OCI-LY3 (cell line): Measurements from ENCODE around the gene CTSD.

Source experiments
- H2AFZ ChIP-seq: fragments of 200-600, 300-600 bp; shearing (Covaris generic); 2 replicates; pipeline ENCODE4 v1.6.0; 2014; ENCODE audit warnings: antibody characterized with exemption, low read depth, low read length
- H3K27ac ChIP-seq: fragments of 200-600, 300-600 bp; sonication (generic); 2 replicates; pipeline ENCODE4 v1.5.1; 2014; ENCODE audit warnings: mild to moderate bottlenecking, low read length, moderate library complexity, mixed read lengths
- H3K27me3 ChIP-seq: fragments of 200-600, 300-600 bp; sonication (generic); 2 replicates; pipeline ENCODE4 v1.6.1; 2014; ENCODE audit warnings: low read depth, low read length, mixed read lengths
- H3K36me3 ChIP-seq: fragments of 200-600, 300-600 bp; sonication (generic); replicated peaks from 2 replicates; pipeline ENCODE3; 2014; ENCODE audit warnings: low read depth, low read length, mixed read lengths
- H3K4me1 ChIP-seq: fragments of 300-600, 200-600 bp; sonication (generic); 2 replicates; pipeline ENCODE4 v1.6.1; 2014; ENCODE audit warnings: low read length, mixed read lengths
- H3K4me2 ChIP-seq: fragments of 200-600, 300-600 bp; sonication (generic); 2 replicates; pipeline ENCODE4 v1.6.1; 2014; ENCODE audit warnings: low read length, mixed read lengths
- H3K4me3 ChIP-seq: fragments of 300-600, 200-600 bp; sonication (generic); 2 replicates; pipeline ENCODE4 v1.5.1; 2014; ENCODE audit warnings: antibody characterized with exemption, mild to moderate bottlenecking, low read length, moderate library complexity
- H3K79me2 ChIP-seq: fragments of 300-600, 200-600 bp; shearing (Covaris generic); 2 replicates; pipeline ENCODE4 v1.6.1; 2014; ENCODE audit warnings: mild to moderate bottlenecking, low read length, mixed read lengths
- H3K9ac ChIP-seq: fragments of 300-600, 200-600 bp; shearing (Covaris generic); 2 replicates; pipeline ENCODE4 v1.6.0; 2014; ENCODE audit warnings: mild to moderate bottlenecking, low read length, moderate library complexity
- H3K9me3 ChIP-seq: fragments of 200-600, 300-600 bp; shearing (Covaris generic); 2 replicates; pipeline ENCODE4 v1.6.1; 2014; ENCODE audit warnings: low read length, mixed read lengths; ENCODE audit not compliant: insufficient read depth
- H4K20me1 ChIP-seq: fragments of 200-600, 300-600 bp; sonication (generic); 2 replicates; pipeline ENCODE4 v1.6.1; 2016; ENCODE audit warnings: low read length, mixed read lengths; ENCODE audit not compliant: insufficient read depth
- CTCF ChIP-seq: fragments of 200-600, 300-600 bp; sonication (generic); IDR thresholded peaks from 2 replicates; pipeline ENCODE4 v1.5.1; 2014; ENCODE audit warnings: antibody characterized with exemption, low read length, low read depth
- EZH2phosphoT487 ChIP-seq: fragments of 200-600 bp; shearing (Covaris generic); IDR thresholded peaks from 2 replicates; pipeline ENCODE4 v1.6.1; 2018; ENCODE audit warnings: antibody characterized with exemption, mixed run types, low read depth

CTSD gene

GRCh38 chr11:1728931-1729691 is 34.6 kb downstream of the CTSD start:
- H3K4me3 ChIP-seq = no peak overlapping the region
- no peaks in the 10 kb centered on the region for H3K4me1 ChIP-seq
- H2AFZ ChIP-seq = no peak overlapping the region
- H3K4me2 ChIP-seq = peak overlapping the region; percentile 22; the same call in 1 of the 2 replicates
- no peaks in the 10 kb centered on the region for H3K9me3 ChIP-seq
- TF ChIP-seq CTCF (no peak), EZH2phosphoT487 (no peak)
- H4K20me1 ChIP-seq = no peaks in the 10 kb centered on the region
- peaks cover 9% of the 10 kb centered on the region for H3K27me3 ChIP-seq
- H3K27ac ChIP-seq = no peak overlapping the region
- H3K79me2 ChIP-seq = no peaks in the 10 kb centered on the region
- H3K9ac ChIP-seq = no peak overlapping the region
- H3K36me3 ChIP-seq = no peaks in the 10 kb centered on the region

GRCh38 chr11:1728301-1728700 is 35.4 kb downstream of the CTSD start:
- Histone ChIP-seq H3K36me3 (no peaks in the 10 kb centered on the region), H4K20me1 (no peaks in the 10 kb centered on the region), H2AFZ (no peak overlapping the region), H3K9me3 (no peaks in the 10 kb centered on the region), H3K27me3 (peaks cover 9% of the 10 kb centered on the region), H3K4me2 (no peak overlapping the region), H3K9ac (no peak overlapping the region), H3K79me2 (no peaks in the 10 kb centered on the region), H3K4me1 (no peaks in the 10 kb centered on the region), H3K27ac (no peak overlapping the region), H3K4me3 (no peak overlapping the region)
- no peak for TF ChIP-seq CTCF
- no peak for TF ChIP-seq EZH2phosphoT487

- no peak overlapping the region for H3K4me2 ChIP-seq
- no peaks in the 10 kb centered on the region for H3K4me1 ChIP-seq
- H3K27ac ChIP-seq = no peak overlapping the region
- no peaks in the 10 kb centered on the region for H3K79me2 ChIP-seq
- peaks cover 9% of the 10 kb centered on the region for H3K27me3 ChIP-seq
- no peak overlapping the region for H2AFZ ChIP-seq
- H4K20me1 ChIP-seq = no peaks in the 10 kb centered on the region
- no peak overlapping the region for H3K4me3 ChIP-seq
- H3K9ac ChIP-seq = no peak overlapping the region
- TF ChIP-seq EZH2phosphoT487 (no peak), CTCF (no peak)
- H3K36me3 ChIP-seq = no peaks in the 10 kb centered on the region
- no peaks in the 10 kb centered on the region for H3K9me3 ChIP-seq
Observed at GRCh38 chr11:1727861-1728260, 35.9 kb downstream of the CTSD start.

GRCh38 chr11:1727096-1727690 is 36.5 kb downstream of the CTSD start:
- Histone ChIP-seq H3K9ac (no peak overlapping the region), H2AFZ (no peak overlapping the region), H3K27ac (no peak overlapping the region), H3K4me2 (no peak overlapping the region), H3K4me1 (no peaks in the 10 kb centered on the region), H3K36me3 (no peaks in the 10 kb centered on the region), H3K79me2 (no peaks in the 10 kb centered on the region), H4K20me1 (no peaks in the 10 kb centered on the region), H3K27me3 (peaks cover 9% of the 10 kb centered on the region), H3K9me3 (no peaks in the 10 kb centered on the region), H3K4me3 (no peak overlapping the region)
- TF ChIP-seq EZH2phosphoT487 (no peak), CTCF (no peak)
